IPS-11a (cell line): Measurements from ENCODE around the gene LIMS2.

Source experiments
- H3K4me3 ChIP-seq: one replicate; pipeline ENCODE4 v1.5.1; 2013; ENCODE audit warnings: low read depth, low read length, control low read depth

Gene LIMS2

DNA sequence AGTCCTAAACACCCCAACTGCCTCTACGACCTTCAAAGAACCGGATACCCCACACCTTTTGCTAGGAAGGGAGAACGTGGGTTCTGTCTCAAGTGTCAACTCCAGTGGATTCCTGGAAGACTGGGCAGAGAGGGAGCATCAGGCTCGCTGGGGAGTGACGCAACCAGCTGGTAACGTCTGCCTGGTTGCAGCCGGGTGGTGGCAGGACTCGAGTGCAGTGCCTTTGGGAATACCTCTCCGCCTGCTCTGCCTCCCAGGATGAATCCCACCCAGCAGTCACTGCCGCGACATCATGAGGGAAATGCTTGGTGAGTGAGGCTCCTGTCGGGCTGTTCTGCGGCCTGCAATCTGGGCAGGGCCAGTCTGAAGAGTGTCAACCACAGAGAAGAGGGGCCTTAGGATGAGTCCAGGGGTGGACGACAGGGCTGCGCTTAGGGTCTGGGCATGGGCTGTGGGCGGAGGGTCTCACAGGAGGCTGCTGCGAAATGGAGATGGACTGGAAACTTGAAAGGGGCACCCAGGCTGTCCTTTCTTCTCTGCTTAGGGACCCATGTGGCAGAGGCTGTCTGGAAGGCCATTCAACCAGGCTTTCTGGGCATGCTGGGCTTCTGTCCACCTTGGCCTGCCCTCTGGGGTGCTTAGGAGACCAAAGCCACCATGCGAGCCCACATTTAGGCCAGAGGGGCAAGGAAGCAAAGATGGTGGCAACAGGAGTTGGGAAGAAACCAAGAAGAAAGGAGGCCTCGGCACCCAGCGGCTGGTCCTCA, 16.5 kb downstream of the LIMS2 start:
- H3K4me3 ChIP-seq, result no peak overlapping the region

- no peak overlapping the region for H3K4me3 ChIP-seq
Measured at GRCh38 chr2:127658146-127658545, 17.2 kb downstream of the LIMS2 start.

GRCh38 chr2:127657232-127657595, 18.1 kb downstream of the LIMS2 start:
- H3K4me3 ChIP-seq, result no peak overlapping the region

GRCh38 chr2:127656569-127657231, 18.6 kb downstream of the LIMS2 start:
- H3K4me3 ChIP-seq, result no peak overlapping the region

GRCh38 chr2:127655209-127656073, 19.9 kb downstream of the LIMS2 start:
- H3K4me3 ChIP-seq, result no peak overlapping the region

- H3K4me3 ChIP-seq, result no peak overlapping the region
Measured at GRCh38 chr2:127654838-127655175, 20.5 kb downstream of the LIMS2 start.

DNA sequence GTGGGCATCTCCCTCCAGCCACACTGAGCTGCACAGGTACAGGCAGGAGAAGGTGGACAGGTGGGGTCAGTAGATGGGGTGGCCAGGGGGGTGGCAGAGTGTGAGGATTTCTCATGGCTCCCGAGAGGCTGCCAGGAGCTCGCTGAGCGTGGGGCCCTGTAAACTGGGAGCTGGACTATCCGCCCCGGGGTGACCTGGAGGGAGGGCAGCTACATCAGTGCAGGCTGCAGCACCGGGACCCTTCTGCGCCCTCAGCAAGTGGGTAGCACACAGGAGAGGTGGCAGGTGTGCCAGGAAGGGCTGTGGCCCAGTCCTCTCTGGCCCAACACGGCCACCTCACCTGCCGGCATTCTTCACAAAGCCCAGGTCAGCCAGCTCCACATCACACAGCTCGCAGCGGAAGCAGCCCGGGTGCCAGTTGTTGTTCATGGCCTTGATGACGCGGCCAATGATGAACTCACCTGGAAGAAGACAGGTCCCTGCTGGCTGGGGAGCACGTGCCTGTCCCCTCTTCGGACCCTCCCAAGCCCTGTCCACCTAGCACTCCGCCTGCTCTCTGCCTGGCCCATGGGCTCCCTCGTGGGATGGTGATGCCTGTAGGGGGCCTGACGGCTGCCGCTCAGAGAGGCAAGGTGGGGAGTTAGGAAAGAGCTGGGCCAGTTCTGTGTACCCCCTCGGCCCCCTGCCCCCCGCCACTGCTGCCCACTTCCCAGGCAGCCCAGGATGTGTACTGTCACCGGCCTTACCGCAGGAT, 21.1 kb downstream of the LIMS2 start:
- no peak overlapping the region for H3K4me3 ChIP-seq

DNA sequence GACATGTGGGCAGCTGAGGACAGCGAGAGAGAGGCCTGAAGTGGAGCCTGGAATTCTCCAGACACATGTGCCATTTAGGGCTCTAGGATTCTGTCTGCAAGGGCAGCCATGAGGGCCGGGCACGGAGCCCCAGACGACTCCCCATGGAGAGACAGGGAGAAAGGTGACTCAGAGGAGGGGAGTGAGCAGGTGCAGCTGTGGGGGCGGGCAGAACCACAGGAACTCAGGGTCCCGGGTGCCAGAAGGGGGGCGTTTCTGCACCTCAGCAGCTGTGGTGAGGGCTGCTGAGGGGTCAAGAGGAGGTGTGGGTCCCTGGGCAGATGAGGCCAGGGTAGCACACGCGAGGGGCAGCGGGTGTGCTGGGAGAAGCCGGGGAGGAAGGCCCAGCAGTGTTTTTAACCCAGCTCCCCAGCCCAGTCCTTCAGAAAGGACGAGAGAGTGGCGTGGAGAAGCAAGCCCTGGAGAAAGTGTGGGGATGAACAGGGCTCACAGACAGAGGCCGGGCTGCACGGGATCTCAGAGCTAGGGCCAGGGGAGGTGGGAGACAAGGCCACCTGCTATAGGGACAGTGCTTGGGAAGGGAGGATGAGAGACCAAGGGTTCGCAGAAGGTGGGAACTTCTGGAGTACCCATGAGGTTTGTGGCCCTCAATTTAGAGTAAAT, 21.8 kb downstream of the LIMS2 start:
- H3K4me3 ChIP-seq, result no peak overlapping the region

DNA sequence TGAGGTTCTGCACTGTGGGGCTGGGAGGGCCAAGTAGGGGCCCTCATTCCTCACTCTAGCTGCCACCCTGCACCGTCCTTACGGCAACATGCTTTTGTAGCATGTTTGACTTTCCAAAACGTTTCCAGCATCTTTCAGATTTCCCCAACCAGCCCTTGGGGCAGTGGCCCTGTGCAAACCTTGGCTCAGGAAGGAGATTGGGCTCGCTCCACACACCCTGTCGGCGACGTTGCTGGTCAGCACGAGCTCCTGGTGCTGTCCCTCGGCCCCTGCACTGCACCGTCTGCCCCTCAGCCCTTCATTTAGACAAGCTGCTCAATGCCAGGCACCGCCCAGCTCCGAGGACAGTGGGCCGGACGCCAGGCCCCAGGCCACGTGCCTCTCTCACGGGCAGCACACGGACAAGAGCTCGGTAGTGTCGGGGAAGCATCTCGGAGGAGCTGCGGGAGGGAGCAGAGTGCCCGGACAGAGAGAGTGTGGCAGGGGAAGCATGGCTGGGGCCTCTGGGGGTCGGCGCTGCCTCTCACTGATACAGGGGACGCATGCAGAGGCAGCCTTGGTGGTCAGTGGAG, 22.5 kb downstream of the LIMS2 start:
- H3K4me3 ChIP-seq, result no peak overlapping the region

GRCh38 chr2:127651971-127652550, 23.3 kb downstream of the LIMS2 start:
- no peak overlapping the region for H3K4me3 ChIP-seq

DNA sequence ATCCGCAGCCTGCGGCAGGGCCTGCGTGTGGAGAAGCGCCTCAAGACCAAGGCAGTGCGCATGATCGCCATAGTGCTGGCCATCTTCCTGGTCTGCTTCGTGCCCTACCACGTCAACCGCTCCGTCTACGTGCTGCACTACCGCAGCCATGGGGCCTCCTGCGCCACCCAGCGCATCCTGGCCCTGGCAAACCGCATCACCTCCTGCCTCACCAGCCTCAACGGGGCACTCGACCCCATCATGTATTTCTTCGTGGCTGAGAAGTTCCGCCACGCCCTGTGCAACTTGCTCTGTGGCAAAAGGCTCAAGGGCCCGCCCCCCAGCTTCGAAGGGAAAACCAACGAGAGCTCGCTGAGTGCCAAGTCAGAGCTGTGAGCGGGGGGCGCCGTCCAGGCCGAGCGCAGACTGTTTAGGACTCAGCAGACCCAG, 23.9 kb downstream of the LIMS2 start:
- H3K4me3 ChIP-seq, result no peak overlapping the region

DNA sequence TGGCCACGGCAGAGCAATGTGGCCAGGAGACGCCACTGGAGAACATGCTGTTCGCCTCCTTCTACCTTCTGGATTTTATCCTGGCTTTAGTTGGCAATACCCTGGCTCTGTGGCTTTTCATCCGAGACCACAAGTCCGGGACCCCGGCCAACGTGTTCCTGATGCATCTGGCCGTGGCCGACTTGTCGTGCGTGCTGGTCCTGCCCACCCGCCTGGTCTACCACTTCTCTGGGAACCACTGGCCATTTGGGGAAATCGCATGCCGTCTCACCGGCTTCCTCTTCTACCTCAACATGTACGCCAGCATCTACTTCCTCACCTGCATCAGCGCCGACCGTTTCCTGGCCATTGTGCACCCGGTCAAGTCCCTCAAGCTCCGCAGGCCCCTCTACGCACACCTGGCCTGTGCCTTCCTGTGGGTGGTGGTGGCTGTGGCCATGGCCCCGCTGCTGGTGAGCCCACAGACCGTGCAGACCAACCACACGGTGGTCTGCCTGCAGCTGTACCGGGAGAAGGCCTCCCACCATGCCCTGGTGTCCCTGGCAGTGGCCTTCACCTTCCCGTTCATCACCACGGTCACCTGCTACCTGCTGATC, 24.4 kb downstream of the LIMS2 start:
- no peak overlapping the region for H3K4me3 ChIP-seq

DNA sequence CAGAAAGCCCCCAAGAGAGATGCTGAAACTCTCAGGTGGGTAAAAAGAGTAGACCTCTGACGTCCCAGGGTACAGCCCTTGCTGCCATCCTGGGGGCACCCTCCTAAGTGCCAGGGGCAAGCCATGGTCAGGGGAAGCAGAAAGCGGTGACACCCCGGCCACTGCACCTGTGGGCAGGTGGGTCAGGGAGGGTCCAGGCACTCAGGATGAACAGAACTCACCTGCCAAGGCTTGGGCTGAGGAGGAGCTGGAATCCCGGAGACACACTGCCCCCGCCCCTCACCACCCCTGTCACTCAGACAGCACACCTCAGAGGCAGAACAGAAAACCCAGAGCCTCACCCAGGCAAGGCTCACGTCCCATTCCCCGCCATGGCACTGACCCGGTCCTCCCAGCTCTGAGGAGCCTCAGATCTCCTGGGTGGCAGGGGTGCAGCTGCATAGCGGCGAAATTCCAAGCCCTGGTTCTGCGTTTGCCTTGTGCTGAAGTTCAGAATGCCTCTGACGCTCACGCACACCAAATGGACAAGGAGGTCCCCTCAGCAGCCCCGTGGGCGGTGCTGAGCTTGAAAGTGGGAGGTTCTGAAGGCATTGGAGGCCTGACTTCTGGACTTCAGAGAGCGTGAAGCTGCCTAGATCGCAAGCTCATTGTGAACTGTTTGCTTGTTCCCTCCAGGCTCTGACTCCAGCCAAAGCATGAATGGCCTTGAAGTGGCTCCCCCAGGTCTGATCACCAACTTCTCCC, 25.1 kb downstream of the LIMS2 start:
- no peak overlapping the region for H3K4me3 ChIP-seq

GRCh38 chr2:127649684-127650040, 25.7 kb downstream of the LIMS2 start:
- no peak overlapping the region for H3K4me3 ChIP-seq

DNA sequence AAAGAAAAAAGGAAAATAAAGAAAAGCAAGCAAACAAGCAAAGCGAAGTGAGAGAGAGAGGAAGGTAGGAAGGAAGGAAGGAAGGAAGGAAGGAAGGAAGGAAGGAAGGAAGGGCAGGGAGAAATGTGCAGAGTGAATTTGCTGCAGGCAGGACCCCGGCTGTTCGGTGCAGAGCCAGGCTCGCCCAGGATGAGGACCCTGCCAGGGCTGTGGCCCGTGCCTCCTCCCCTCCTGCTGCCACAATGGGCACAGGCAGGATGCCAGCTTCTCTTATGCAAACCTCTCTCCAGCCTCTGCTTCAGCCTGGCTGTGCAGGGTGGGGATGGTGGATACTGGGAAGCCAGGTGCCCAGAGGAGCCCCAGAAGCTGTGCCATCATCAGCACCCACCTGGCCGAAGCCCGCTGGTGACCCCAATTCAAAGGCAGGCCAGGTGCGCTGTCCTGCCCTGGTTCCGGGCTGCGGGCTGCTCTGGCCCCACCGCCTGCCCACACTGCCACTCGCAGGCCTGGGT, 26.2 kb downstream of the LIMS2 start:
- no peak overlapping the region for H3K4me3 ChIP-seq

- H3K4me3 ChIP-seq, result no peak overlapping the region
Measured at GRCh38 chr2:127648321-127648720, 27.0 kb downstream of the LIMS2 start.

- H3K4me3 ChIP-seq, result no peak overlapping the region
Measured at GRCh38 chr2:127647242-127648190, 27.8 kb downstream of the LIMS2 start.
